GM12878 (cell line): ENCODE results near the gene SCN4A. TPM values are rescaled to one million over a fixed set of nuclear protein-coding genes. Genes with fewer than 3 reads are reported as not detected.

Source experiments
- ATAC-seq: fragments of 200-7000 bp; cut with Tn5 transposase; 3 replicates; pipeline ENCODE4 v1.9.1; 2020; ENCODE audit warnings: mild to moderate bottlenecking, moderate library complexity
- BruUV-seq: library from RNA; stranded (reverse); fragments of 400-500 nt; replicated peaks from 2 replicates; lab custom pipeline; 2021; lab: Mats Ljungman, UMichigan
- CTCF ChIA-PET: fragments of 300-600 bp; sonication (Branson Sonifier 250); formaldehyde crosslinking; extraction: SDS; loops from one replicate; lab custom pipeline; 2021; ENCODE audit warnings: inconsistent platforms; lab: Yijun Ruan, JAX
- POLR2A ChIA-PET: fragments of 350-600 bp; formaldehyde crosslinking; extraction: SDS; loops from one replicate; lab custom pipeline; 2021; ENCODE audit warnings: inconsistent platforms; lab: Charles Lee
- RAD21 ChIA-PET: fragments of 300-600 bp; sonication (Branson Sonifier 250); formaldehyde crosslinking; loops from one replicate; lab custom pipeline; 2023; ENCODE audit warnings: antibody characterized with exemption; ENCODE audit not compliant: unreplicated experiment; lab: Charles Lee
- SMC1A ChIA-PET: fragments of 300-600 bp; sonication (Branson Sonifier 250); formaldehyde crosslinking; loops from one replicate; lab custom pipeline; 2023; ENCODE audit not compliant: unreplicated experiment, uncharacterized antibody; lab: Charles Lee
- DNase-seq: peaks from one replicate; pipeline ENCODE4 v3.0.0-alpha.2; 2011; ENCODE audit warnings: low read depth, low spot score
- FAIRE-seq: peaks from 3 replicates; lab custom pipeline; 2011; peaks lifted over from hg19 to GRCh38; lab: Jason Lieb, UNC
- H2AFZ ChIP-seq: 2 replicates; pipeline ENCODE4 v1.6.0; 2011; ENCODE audit warnings: low read depth, low read length, control low read depth; ENCODE audit not compliant: control insufficient read depth
- H3K27ac ChIP-seq: 2 replicates; pipeline ENCODE4 v1.5.1; 2011; ENCODE audit warnings: control low read depth; ENCODE audit not compliant: control insufficient read depth, insufficient read depth
- H3K27me3 ChIP-seq, 2 experiments: replicated peaks in 1 of 2; 2 replicates each; pipeline versions ENCODE4 v1.6.0 to v1.6.1; 2011; ENCODE audit warnings: low read length in 1 of 2; ENCODE audit not compliant: control insufficient read depth in 2 of 2, insufficient read depth in 2 of 2
- H3K36me3 ChIP-seq, 2 experiments: 2 replicates each; pipeline ENCODE4 v1.5.1; 2011; ENCODE audit warnings: low read length in 1 of 2; ENCODE audit not compliant: control insufficient read depth in 2 of 2, insufficient read depth in 2 of 2
- H3K4me1 ChIP-seq: 2 replicates; pipeline ENCODE4 v1.6.1; 2011; ENCODE audit warnings: mild to moderate bottlenecking, low read length, moderate library complexity, mixed read lengths; ENCODE audit not compliant: control insufficient read depth, insufficient read depth
- H3K4me2 ChIP-seq: 2 replicates; pipeline ENCODE4 v1.6.0; 2011; ENCODE audit warnings: control low read depth; ENCODE audit not compliant: control insufficient read depth, insufficient read depth
- H3K4me3 ChIP-seq: fragments of 200-600 bp; sonication (generic); 2 replicates; pipeline ENCODE4 v1.5.1; 2016
- H3K79me2 ChIP-seq: 2 replicates; pipeline ENCODE4 v1.6.0; 2011; ENCODE audit warnings: low read length; ENCODE audit not compliant: control insufficient read depth, insufficient read depth
- H3K9ac ChIP-seq: 2 replicates; pipeline ENCODE4 v1.8.0; 2011; ENCODE audit warnings: low read length, control low read depth, mixed read lengths; ENCODE audit not compliant: control insufficient read depth, insufficient read depth
- H3K9me3 ChIP-seq: replicated peaks from 3 replicates; pipeline ENCODE4 v1.5.1; 2011; ENCODE audit warnings: mild to moderate bottlenecking, low read length; ENCODE audit not compliant: control insufficient read depth, insufficient read depth
- H4K20me1 ChIP-seq: 2 replicates; pipeline ENCODE4 v1.6.0; 2011; ENCODE audit not compliant: control insufficient read depth, insufficient read depth
- BRCA1 ChIP-seq: IDR thresholded peaks from 2 replicates; pipeline ENCODE4 v1.6.1; 2011; ENCODE audit warnings: low read depth, low read length, improper control_type of control experiment
- ELK1 ChIP-seq: IDR thresholded peaks from 2 replicates; pipeline ENCODE4 v1.6.1; 2012; ENCODE audit warnings: low read depth, low read length, improper control_type of control experiment
- GATAD2B ChIP-seq: fragments of 450-650 bp; conservative IDR thresholded peaks from 2 replicates; pipeline ENCODE4 v1.6.1; 2017; ENCODE audit warnings: low read depth, mild to moderate bottlenecking, moderate library complexity
- HDGF ChIP-seq: fragments of 450-650 bp; IDR thresholded peaks from 2 replicates; pipeline ENCODE4 v1.6.1; 2016; ENCODE audit warnings: antibody characterized with exemption
- MEF2A ChIP-seq: IDR thresholded peaks from 2 replicates; pipeline ENCODE4 v1.6.1; 2011; ENCODE audit warnings: low read depth, mild to moderate bottlenecking, low read length, moderate library complexity; ENCODE audit not compliant: insufficient read depth
- NFIC ChIP-seq: IDR thresholded peaks from 2 replicates; pipeline ENCODE4 v1.6.1; 2012; ENCODE audit warnings: low read depth, mild to moderate bottlenecking, inconsistent platforms, low read length, moderate library complexity
- SP1 ChIP-seq: IDR thresholded peaks from one replicate; pipeline ENCODE4 v1.6.1; 2011; ENCODE audit warnings: low read depth, low read length
- ZNF622 ChIP-seq: fragments of 450-650 bp; IDR thresholded peaks from 2 replicates; pipeline ENCODE4 v1.6.1; 2017; ENCODE audit warnings: mild to moderate bottlenecking, inconsistent platforms
- WGBS: methylation state at CpG from one replicate; pipeline ENCODE4 v1.1.6; 2016; ENCODE audit warnings: low lambda C conversion rate; ENCODE audit not compliant: insufficient replicate concordance, insufficient coverage; ENCODE audit errors: missing lambda C conversion rate; 5-methylcytosine and 5-hydroxymethylcytosine counted together
- in situ Hi-C: fragments of 300-500 bp; cut with MboI; formaldehyde crosslinking; loops from 9 replicates; pipeline ENCODE4 v1.14.3; 2018; ENCODE audit warnings: mixed read lengths
- intact Hi-C: fragments of 100-400 bp; cut with micrococcal nuclease; formaldehyde crosslinking; loops from one replicate; pipeline ENCODE4 v1.14.2; 2022; ENCODE audit not compliant: unreplicated experiment
- polyA plus RNA-seq, 11 experiments: library from polyadenylated mRNA; depleted of rRNA in 4 of 11; unstranded in 6 of 11; stranded (reverse) in 5 of 11; fragments of >200 nt; fragmentation: Nextera tagmentation in 4 of 11; fragmentation: Illumina TruSeq in 1 of 11; extraction: Ambion mirVana in 4 of 11; extraction: Trizol in 1 of 11; gene quantifications; 1 replicate in 1 of 11; 2 replicates in 10 of 11; pipeline versions ENCODE4 v1.2.1 to v1.2.3, GENCODE V29; 2011 to 2016; ENCODE audit warnings: inconsistent platforms in 2 of 11, missing spikeins in 2 of 11, low read depth in 1 of 11
- total RNA-seq, 4 experiments: library from RNA; depleted of rRNA in 3 of 4; stranded (reverse); fragments of >200 nt in 3 of 4; fragmentation: Illumina TruSeq in 1 of 4; extraction: Trizol in 1 of 4; gene quantifications; 2 replicates each; pipeline versions ENCODE4 v1.2.1 to v1.2.3, GENCODE V29; 2013 to 2021
- TF ChIP-seq, protein P1 (sequence below): IDR thresholded peaks from 2 replicates; pipeline ENCODE4 v1.6.1; 2012; ENCODE audit warnings: low read length, inconsistent platforms
- TF ChIP-seq, protein P2 (sequence below): fragments of 450-650 bp; IDR thresholded peaks from 2 replicates; pipeline ENCODE4 v1.6.1; 2017; ENCODE audit warnings: mild to moderate bottlenecking, moderate library complexity

SCN4A gene
- total and polyA plus RNA-seq, 10 of the 15 experiments (the other 5 are each of a cell fraction or from before 2014, with no cell fraction given), result under 0.01 to 0.15 (median 0.07) TPM; not detected in 4

- no TSS peak for BruUV-seq
These were observed 54.4 kb downstream of the SCN4A start for GRCh38 chr17:63918305-63918704.

DNA sequence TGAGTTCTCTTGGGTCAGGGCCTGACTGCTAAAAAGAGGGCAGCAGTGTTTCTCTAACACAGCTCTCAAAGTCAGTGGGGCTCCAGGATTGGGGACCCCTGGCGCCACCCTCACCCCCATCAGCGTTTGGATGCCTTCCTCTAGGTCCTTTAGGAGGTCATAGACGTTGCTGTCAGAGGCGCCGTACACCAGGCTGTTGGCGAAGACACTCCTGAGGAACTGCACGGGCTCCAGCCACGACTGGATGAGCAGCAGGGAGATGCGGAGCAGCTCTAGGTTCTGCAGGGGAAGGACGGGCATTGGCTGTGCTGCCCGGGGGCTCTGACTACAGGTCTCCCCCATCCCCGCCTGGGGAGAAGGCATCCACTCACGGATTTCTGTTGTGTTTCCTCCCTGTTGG, 55.1 kb downstream of the SCN4A start:
- Histone ChIP-seq H3K4me2 (no peak overlapping the region), H2AFZ (no peak overlapping the region), H3K4me1 (peaks cover 16% of the 10 kb centered on the region), H3K9me3 (no peaks in the 10 kb centered on the region), H3K9ac (no peak overlapping the region), H3K27ac (no peak overlapping the region), H3K4me3 (no peak overlapping the region), H3K27me3 (no peaks in the 10 kb centered on the region), H3K79me2 (no peaks in the 10 kb centered on the region), H3K36me3 (no peaks in the 10 kb centered on the region), H4K20me1 (no peaks in the 10 kb centered on the region)
- RAD21 ChIA-PET, result interaction anchor here (1.1 to 9.2 kb wide), 7 partner anchors 10 to 214 kb away, joined by 3 to 288 read pairs (median 70); partner anchors contain the start of genes CD79B, ERN1 and ICAM2
- BruUV-seq, result no TSS peak
- CTCF ChIA-PET, result interaction anchor here (1.0 to 17.4 kb wide), 15 partner anchors 9 to 215 kb away, joined by 3 to 481 read pairs (median 28); partner anchors contain the start of genes CD79B, ERN1 and ICAM2
- WGBS, result 60% methylated on average over 13 of the region's 13 CpGs
- SMC1A ChIA-PET, result interaction anchor here (1.2 to 14.0 kb wide), 8 partner anchors 14 to 215 kb away, joined by 3 to 248 read pairs (median 72); partner anchors contain the start of genes CD79B and ICAM2
- POLR2A ChIA-PET, result interaction anchor here (1.1 to 2.2 kb wide), 2 partner anchors 15 to 214 kb away, joined by 4 to 15 read pairs; partner anchors contain the start of gene CD79B
- DNase-seq, result no peak
- no peak for FAIRE-seq
- in situ Hi-C loops (no loop called here), intact Hi-C loops (loop anchor here (2.0 kb wide), 2 partner anchors 99 to 215 kb away; no protein-coding TSS in a partner anchor)
- no peak for ATAC-seq
- TF ChIP-seq NFIC (no peak), SP1 (no peak), ELK1 (no peak), BRCA1 (no peak)
- TF ChIP-seq, protein P1, sequence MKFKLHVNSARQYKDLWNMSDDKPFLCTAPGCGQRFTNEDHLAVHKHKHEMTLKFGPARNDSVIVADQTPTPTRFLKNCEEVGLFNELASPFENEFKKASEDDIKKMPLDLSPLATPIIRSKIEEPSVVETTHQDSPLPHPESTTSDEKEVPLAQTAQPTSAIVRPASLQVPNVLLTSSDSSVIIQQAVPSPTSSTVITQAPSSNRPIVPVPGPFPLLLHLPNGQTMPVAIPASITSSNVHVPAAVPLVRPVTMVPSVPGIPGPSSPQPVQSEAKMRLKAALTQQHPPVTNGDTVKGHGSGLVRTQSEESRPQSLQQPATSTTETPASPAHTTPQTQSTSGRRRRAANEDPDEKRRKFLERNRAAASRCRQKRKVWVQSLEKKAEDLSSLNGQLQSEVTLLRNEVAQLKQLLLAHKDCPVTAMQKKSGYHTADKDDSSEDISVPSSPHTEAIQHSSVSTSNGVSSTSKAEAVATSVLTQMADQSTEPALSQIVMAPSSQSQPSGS, result no peak
- TF ChIP-seq, protein P2, sequence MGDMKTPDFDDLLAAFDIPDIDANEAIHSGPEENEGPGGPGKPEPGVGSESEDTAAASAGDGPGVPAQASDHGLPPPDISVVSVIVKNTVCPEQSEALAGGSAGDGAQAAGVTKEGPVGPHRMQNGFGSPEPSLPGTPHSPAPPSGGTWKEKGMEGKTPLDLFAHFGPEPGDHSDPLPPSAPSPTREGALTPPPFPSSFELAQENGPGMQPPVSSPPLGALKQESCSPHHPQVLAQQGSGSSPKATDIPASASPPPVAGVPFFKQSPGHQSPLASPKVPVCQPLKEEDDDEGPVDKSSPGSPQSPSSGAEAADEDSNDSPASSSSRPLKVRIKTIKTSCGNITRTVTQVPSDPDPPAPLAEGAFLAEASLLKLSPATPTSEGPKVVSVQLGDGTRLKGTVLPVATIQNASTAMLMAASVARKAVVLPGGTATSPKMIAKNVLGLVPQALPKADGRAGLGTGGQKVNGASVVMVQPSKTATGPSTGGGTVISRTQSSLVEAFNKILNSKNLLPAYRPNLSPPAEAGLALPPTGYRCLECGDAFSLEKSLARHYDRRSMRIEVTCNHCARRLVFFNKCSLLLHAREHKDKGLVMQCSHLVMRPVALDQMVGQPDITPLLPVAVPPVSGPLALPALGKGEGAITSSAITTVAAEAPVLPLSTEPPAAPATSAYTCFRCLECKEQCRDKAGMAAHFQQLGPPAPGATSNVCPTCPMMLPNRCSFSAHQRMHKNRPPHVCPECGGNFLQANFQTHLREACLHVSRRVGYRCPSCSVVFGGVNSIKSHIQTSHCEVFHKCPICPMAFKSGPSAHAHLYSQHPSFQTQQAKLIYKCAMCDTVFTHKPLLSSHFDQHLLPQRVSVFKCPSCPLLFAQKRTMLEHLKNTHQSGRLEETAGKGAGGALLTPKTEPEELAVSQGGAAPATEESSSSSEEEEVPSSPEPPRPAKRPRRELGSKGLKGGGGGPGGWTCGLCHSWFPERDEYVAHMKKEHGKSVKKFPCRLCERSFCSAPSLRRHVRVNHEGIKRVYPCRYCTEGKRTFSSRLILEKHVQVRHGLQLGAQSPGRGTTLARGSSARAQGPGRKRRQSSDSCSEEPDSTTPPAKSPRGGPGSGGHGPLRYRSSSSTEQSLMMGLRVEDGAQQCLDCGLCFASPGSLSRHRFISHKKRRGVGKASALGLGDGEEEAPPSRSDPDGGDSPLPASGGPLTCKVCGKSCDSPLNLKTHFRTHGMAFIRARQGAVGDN, result no peak

More at GRCh38 chr17:63918305-63918704, 54.4 kb downstream of the SCN4A start:
- no peaks in the 10 kb centered on the region for H3K27me3 ChIP-seq
- RAD21 ChIA-PET, result interaction anchor here (0.6 to 9.2 kb wide), 12 partner anchors 10 to 214 kb away, joined by 3 to 288 read pairs (median 34); partner anchors contain the start of genes CD79B, ERN1 and ICAM2
- H3K4me2 ChIP-seq, result no peak overlapping the region
- POLR2A ChIA-PET, result interaction anchor here (1.5 to 2.8 kb wide), 3 partner anchors 28 to 214 kb away, joined by 5 to 22 read pairs (median 15); partner anchors contain the start of gene ICAM2
- intact Hi-C loops, result loop anchor here (2.0 kb wide), 2 partner anchors 98 to 214 kb away; no protein-coding TSS in a partner anchor
- CTCF ChIA-PET, result interaction anchor here (0.5 to 17.4 kb wide), 20 partner anchors 8 to 214 kb away, joined by 3 to 481 read pairs (median 12); partner anchors contain the start of genes CD79B, ERN1 and ICAM2
- H3K27ac ChIP-seq, result no peak overlapping the region
- TF ChIP-seq HDGF, result no peak
- no peak for TF ChIP-seq GATAD2B
- TF ChIP-seq MEF2A, result no peak
- TF ChIP-seq ZNF622, result no peak
- TF ChIP-seq, all 136 proteins: peak for 0
- WGBS, result 73% methylated on average over 10 of the region's 10 CpGs
- Histone ChIP-seq H3K36me3 (no peaks in the 10 kb centered on the region), H3K79me2 (no peaks in the 10 kb centered on the region), H2AFZ (no peak overlapping the region), H4K20me1 (no peaks in the 10 kb centered on the region), H3K4me1 (peaks cover 16% of the 10 kb centered on the region), H3K4me3 (no peak overlapping the region), H3K9me3 (no peaks in the 10 kb centered on the region), H3K9ac (no peak overlapping the region)
- DNase-seq (no peak), FAIRE-seq (no peak), ATAC-seq (no peak)
- in situ Hi-C loops, result no loop called here
- SMC1A ChIA-PET, result interaction anchor here (0.9 to 14.0 kb wide), 10 partner anchors 13 to 214 kb away, joined by 3 to 248 read pairs (median 46); partner anchors contain the start of genes CD79B and ICAM2
